Epidermal melanocyte (primary cell): Measurements from ENCODE around the gene HLTF.

Experiments
- DNase-seq: peaks from one replicate; pipeline ENCODE4 v3.0.0; 2011; ENCODE audit warnings: low spot score; ENCODE audit not compliant: insufficient read length

The HLTF gene

GRCh38 chr3:149087208-149087607 is 875 bp upstream of the HLTF start:
- DNase-seq = no peak

DNA sequence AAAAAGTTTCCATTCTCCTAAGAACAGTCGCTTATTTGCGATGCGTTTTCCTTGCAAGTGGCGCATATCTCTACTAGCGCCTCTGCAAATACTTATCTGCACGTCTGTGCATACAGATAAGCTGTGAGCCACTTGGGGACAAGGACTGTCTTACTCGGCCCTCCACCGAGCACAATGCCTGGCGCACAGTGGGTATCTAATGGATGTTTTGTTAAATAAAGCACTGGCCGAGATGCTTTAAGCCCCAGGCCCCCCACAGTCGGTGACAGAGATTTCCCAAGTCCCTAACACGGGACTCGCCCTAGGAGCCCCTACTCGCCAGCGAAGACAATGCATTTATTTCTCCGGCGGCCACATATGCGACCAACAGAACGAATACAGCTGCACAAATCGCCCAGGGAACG is 503 bp downstream of the HLTF start:
- no peak for DNase-seq

GRCh38 chr3:149081772-149082171 is 4.6 kb downstream of the HLTF start:
- DNase-seq = no peak

DNA sequence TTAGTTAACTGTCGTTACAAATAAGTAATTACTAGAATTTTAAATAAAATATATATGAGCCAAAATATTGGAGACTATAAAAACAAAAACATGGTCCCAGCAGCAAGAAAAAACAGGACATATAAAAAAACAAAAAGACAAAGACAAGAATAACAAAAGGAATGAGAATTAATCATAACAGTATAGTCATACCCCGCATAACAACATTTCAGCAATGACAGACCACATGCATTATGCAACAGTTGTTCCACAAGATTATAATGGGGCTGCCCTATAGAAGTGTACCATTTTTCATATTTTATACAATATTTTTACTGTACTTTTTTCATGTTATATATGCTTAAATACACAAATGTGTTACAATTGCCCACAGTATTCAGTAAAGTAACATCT is 5.6 kb downstream of the HLTF start:
- no peak for DNase-seq

DNA sequence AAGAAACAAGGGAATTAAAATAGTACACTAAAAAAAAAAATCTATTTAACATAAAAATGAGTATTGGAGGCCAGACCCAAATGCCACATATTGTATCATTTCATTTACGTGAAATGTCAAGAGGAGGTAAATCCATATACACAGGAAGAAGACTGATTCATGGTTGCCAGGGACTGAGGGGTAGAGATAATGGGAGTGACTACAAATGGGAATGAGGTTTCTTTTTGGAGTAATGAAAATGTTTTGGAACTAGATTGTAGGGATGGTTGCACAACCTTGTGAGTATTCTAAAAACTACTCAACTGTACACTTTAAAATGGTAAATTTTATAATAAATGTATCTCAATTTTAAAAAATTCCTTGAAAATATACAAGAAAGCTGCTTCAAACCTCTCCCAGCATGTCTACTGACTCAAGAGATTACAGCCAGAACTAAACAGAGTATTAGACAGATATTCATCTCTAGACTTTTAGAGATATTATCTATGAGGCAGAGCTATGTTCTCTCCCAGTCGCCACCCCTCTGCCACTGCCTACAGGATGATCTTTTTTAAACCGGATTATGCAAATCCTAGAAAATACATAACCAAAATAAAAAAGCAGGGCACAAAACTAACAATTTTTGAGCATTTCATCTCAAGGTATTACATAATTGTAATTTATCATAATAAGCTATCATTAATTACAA is 6.2 kb downstream of the HLTF start:
- no peak for DNase-seq

DNA sequence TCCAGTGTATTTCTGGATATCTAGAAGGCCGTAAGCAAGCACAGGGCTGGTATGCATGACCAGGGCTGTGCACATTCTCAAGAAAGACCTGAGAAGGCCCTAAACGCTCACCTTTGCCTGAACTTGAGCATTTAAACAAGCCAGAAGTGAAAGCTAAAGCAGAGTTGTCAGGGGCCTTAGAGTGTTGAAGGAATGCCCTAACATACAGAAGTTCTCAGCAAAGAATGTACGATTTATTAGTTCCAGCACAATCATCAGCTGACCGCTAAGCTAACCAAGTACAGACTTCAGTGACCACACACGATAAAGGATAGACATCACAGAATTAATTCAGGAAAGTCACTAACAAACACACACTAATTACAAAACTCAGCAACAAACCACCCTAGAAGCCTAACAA is 8.7 kb downstream of the HLTF start:
- no peak for DNase-seq

- no peak for DNase-seq
Observed at GRCh38 chr3:149067883-149068282, 18.4 kb downstream of the HLTF start.

GRCh38 chr3:149061776-149062175 is 24.6 kb downstream of the HLTF start:
- no peak for DNase-seq

GRCh38 chr3:149058602-149059001 is 27.7 kb downstream of the HLTF start:
- DNase-seq = no peak

DNA sequence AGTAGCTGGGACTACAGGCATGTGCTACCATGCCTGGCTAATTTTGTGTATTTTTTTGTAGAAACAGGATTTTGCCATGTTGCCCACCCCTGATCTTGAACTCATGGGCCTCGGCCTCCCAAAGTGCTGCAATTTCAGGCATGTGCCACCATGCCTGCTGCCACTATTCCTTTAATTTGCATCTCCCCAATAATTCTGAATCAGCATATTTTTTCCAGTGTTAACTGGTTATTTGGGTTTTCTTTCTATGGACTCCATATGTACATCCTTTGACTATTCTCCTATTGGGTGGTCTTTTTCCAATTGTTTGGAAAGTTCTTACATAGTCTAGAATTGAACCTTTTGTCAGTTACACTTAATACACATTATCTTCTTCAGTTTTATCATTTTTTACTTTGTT is 28.1 kb downstream of the HLTF start:
- no peak for DNase-seq

GRCh38 chr3:149055575-149055974 is 30.8 kb downstream of the HLTF start:
- DNase-seq = no peak

DNA sequence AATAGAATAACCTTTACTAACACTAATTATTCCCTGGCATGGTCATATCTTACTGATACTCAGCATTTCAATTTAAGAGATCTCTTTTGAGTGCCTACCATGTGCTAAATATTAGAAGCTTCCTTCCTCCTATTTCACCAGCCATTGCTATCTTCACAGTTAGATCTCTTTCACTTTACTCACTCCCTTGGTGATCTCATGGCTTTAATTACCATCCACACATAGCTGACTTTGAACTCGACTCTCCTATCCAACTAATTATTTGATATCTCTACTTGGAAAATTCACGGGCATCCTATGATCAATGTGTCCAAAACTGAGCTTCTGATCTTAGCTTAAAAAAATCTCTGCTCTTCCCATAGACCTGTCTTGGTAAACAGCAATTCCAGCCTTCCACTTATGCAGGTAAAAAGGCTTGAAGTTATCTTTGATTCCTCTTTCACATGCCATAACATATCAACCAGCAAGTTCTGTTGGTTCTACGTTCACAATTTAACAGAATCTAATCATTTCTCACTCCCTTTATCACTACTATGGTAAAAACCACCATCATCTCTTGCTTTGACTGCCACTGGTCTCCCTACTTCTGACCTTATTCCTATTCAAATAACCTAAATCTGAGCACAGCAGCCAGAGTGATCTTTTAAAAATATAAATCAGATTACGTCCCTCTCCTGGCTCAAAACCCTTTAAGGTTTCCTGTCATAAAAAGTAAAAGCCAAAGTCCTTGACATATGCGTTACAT is 41.8 kb downstream of the HLTF start:
- DNase-seq = no peak

- no peak for DNase-seq
Observed at GRCh38 chr3:149042789-149043386, 43.4 kb downstream of the HLTF start.

GRCh38 chr3:149038322-149038721 is 48.0 kb downstream of the HLTF start:
- DNase-seq = no peak

DNA sequence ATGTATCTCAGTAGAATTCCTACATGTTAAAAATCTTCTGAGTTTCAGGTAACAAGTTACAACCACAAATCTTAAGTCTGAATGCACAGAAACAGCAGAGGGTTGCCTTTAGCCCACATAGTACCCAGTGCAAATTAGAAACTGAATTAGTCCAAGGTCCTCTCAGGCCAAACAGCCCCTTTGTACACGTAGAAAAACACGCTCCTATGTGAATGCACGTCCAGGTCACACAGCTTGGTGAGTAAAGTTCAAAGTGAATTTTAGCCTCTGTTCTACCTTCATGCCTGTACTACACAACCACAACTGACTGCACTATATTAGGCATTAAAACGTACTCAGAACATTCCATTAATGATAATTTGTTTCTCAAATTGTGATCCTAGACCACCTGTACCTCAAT is 48.6 kb downstream of the HLTF start:
- no peak for DNase-seq

DNA sequence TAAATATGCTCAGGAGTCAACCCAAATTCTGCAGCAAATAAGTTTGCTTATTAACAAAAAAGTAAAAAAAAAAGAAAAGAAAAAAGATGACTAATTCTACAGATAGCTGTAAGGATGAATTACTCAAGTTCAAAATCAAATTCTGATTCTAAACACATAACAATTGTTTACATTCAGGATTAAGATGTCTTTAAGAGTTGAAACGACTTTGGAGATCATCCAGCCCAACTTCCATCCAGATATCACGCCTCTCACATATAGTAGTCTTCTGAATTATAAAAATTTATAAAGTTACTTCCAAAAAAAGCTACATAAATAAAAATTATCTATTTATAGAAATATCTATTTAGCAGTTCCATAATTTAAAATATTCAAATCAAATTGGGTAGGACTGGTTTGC is 55.2 kb downstream of the HLTF start:
- DNase-seq = no peak

DNA sequence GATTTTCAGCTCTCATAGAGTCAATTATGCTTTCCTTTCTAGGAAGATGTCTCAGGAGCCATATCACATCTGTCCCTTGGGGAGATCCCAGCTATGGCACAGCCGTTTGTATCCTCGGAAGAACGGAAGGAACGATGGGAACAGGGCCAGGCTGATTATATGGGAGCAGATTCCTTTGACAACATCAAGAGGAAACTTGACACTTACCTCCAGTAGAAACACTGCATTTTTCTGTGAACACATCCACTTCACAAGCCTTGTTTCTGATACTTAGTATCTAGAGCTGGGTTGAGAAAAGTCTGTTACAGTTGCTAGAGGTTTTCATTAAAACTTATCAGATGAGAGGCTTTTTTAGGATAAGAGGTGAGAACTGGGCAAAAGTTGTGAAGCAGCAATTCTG is 59.6 kb downstream of the HLTF start:
- no peak for DNase-seq

- DNase-seq = no peak
Observed at GRCh38 chr3:149023951-149024350, 62.4 kb downstream of the HLTF start.

GRCh38 chr3:149021830-149022229 is 64.5 kb downstream of the HLTF start:
- DNase-seq = no peak

- no peak for DNase-seq
Observed at GRCh38 chr3:149020839-149021252, 65.5 kb downstream of the HLTF start.

GRCh38 chr3:149020196-149020838 is 66.0 kb downstream of the HLTF start:
- DNase-seq = no peak

DNA sequence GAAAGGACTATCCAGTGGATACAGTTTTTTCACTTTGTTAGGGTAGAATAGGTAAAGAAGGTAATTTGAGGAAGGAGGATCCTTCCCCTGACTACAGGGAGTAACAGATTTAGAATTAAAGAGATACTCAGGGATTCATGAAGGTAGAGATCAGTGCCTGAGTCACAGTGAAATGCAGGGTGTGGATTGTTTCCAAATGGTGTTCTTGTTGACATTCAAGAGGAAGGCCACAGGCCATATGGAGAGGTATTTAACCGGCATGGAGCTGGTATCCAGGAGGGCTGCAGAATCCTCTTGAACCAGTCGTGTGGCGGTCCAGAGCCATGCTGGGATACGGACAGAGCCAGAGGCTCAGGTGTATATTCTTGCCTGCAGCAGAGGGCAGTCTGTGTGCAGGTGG is 66.8 kb downstream of the HLTF start:
- no peak for DNase-seq
